Endodermal cell (in vitro differentiated cells): ENCODE measurements around the gene ETV7. TPM values are rescaled to one million over a fixed set of nuclear protein-coding genes. Genes with fewer than 3 reads are reported as not detected.

Experiments
- DNase-seq: peaks from one replicate; pipeline ENCODE4 v3.0.0-alpha.2; 2017
- H3K27ac ChIP-seq: 2 replicates; pipeline ENCODE4 v1.5.1; 2013; ENCODE audit warnings: mild to moderate bottlenecking, low read depth, low read length, moderate library complexity
- H3K27me3 ChIP-seq: 2 replicates; pipeline ENCODE4 v1.6.1; 2013; ENCODE audit warnings: mild to moderate bottlenecking, low read length, moderate library complexity; ENCODE audit not compliant: insufficient read depth, control insufficient read depth, poor library complexity, severe bottlenecking
- H3K36me3 ChIP-seq: 2 replicates; pipeline ENCODE4 v1.7.0; 2013; ENCODE audit warnings: mild to moderate bottlenecking, low read length, moderate library complexity; ENCODE audit not compliant: control insufficient read depth, insufficient read depth
- H3K4me1 ChIP-seq: one replicate; pipeline ENCODE4 v1.7.0; 2013; ENCODE audit warnings: low read length; ENCODE audit not compliant: control insufficient read depth, insufficient read depth
- H3K4me3 ChIP-seq: 2 replicates; pipeline ENCODE4 v1.5.1; 2013; ENCODE audit warnings: mild to moderate bottlenecking, low read length, moderate library complexity
- H3K9ac ChIP-seq: 2 replicates; pipeline ENCODE4 v1.6.1; 2013; ENCODE audit warnings: mild to moderate bottlenecking, low read length, moderate library complexity; ENCODE audit not compliant: poor library complexity, severe bottlenecking; ENCODE audit errors: extremely low read depth
- H3K9me3 ChIP-seq: 2 replicates; pipeline ENCODE4 v1.6.1; 2013; ENCODE audit warnings: mild to moderate bottlenecking, low read length, moderate library complexity; ENCODE audit not compliant: control insufficient read depth
- H3K27ac Mint-ChIP-seq: 2 replicates; pipeline ENCODE4 v1.8.0; 2020; ENCODE audit warnings: mixed read lengths
- H3K27me3 Mint-ChIP-seq: 2 replicates; pipeline ENCODE4 v1.8.0; 2021; ENCODE audit warnings: mild to moderate bottlenecking, mixed read lengths; ENCODE audit not compliant: insufficient read depth
- H3K36me3 Mint-ChIP-seq: 2 replicates; pipeline ENCODE4 v1.8.0; 2020; ENCODE audit warnings: low read depth, mixed read lengths
- H3K4me1 Mint-ChIP-seq: 2 replicates; pipeline ENCODE4 v1.8.0; 2020; ENCODE audit warnings: mixed read lengths
- H3K4me3 Mint-ChIP-seq: 2 replicates; pipeline ENCODE4 v1.8.0; 2020; ENCODE audit warnings: mild to moderate bottlenecking, moderate library complexity, mixed read lengths
- H3K9me3 Mint-ChIP-seq: 2 replicates; pipeline ENCODE4 v1.8.0; 2020; ENCODE audit warnings: mild to moderate bottlenecking, mixed read lengths
- CTCF ChIP-seq: fragments of 200-600 bp; sonication (generic); conservative IDR thresholded peaks from 2 replicates; pipeline ENCODE4 v1.5.0; 2021; ENCODE audit warnings: antibody characterized with exemption, mild to moderate bottlenecking
- WGBS, 2 experiments: methylation state at CpG; one replicate each; pipeline versions ENCODE4 v1.1.5 to v1.1.7; 2013; ENCODE audit warnings: missing lambda C conversion rate in 2 of 2, mixed read lengths in 1 of 2; ENCODE audit not compliant: insufficient coverage in 1 of 2, insufficient read length in 1 of 2; 5-methylcytosine and 5-hydroxymethylcytosine counted together
- total RNA-seq, 2 donors: library from RNA; stranded (reverse); fragmentation: NEBNext Ultra II Directional in 1 of 2; extraction: Animal tissue kit (Norgen Biotek cat#: 25700) in 1 of 2; gene quantifications; 2 replicates in 1 of 2; 3 replicates in 1 of 2; pipeline ENCODE4 v1.2.1, GENCODE V29; 2021

The ETV7 gene
- total RNA-seq, 2 donors from 2014 or later = 0.42 TPM

DNA sequence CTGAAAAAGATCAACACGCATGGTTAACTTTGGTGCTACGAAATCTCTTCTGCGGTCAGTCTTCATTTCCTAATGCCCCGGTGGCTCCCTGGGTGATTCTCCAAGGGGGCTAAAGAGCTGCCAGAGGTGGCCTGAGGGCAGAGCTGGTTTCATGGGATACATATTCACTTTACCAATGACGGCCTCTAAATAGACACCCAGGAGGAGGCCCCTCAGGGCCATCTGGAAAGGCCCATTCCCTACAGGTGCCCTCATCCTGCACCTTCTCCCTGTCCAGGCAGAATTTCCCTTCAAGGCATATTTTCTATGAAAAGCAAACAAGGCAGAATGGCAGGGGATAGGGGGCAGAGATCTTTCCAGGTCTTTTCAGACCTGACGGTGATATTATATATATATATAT is 63.3 kb downstream of the ETV7 start:
- Mint-ChIP-seq H3K4me1 (peaks cover 2% of the 10 kb centered on the region), H3K27ac (no peak overlapping the region), H3K4me3 (no peak overlapping the region), H3K27me3 (no peaks in the 10 kb centered on the region), H3K36me3 (no peaks in the 10 kb centered on the region), H3K9me3 (no peaks in the 10 kb centered on the region)
- H3K4me1 ChIP-seq = no peaks in the 10 kb centered on the region
- no peak overlapping the region for H3K4me3 ChIP-seq
- no peak overlapping the region for H3K9ac ChIP-seq
- 90 to 95% methylated on average over 4 to 5 of the region's 6 CpGs for WGBS, 2 experiments
- no peaks in the 10 kb centered on the region for H3K27me3 ChIP-seq
- H3K9me3 ChIP-seq = no peaks in the 10 kb centered on the region
- no peak for TF ChIP-seq CTCF
- H3K27ac ChIP-seq = no peak overlapping the region
- peak; percentile 20 for DNase-seq
- H3K36me3 ChIP-seq = no peaks in the 10 kb centered on the region

- H3K36me3 ChIP-seq = no peaks in the 10 kb centered on the region
- H3K9me3 ChIP-seq = no peaks in the 10 kb centered on the region
- no peak overlapping the region for H3K4me3 Mint-ChIP-seq
- no peaks in the 10 kb centered on the region for H3K36me3 Mint-ChIP-seq
- no peak overlapping the region for H3K27ac Mint-ChIP-seq
- no peaks in the 10 kb centered on the region for H3K4me1 ChIP-seq
- TF ChIP-seq CTCF = no peak
- WGBS, 2 experiments = 75 to 83% methylated on average over 2 to 8 of the region's 8 CpGs
- no peaks in the 10 kb centered on the region for H3K27me3 ChIP-seq
- H3K27ac ChIP-seq = no peak overlapping the region
- no peak overlapping the region for H3K4me3 ChIP-seq
- H3K4me1 Mint-ChIP-seq = peaks cover 2% of the 10 kb centered on the region
- no peak overlapping the region for H3K9ac ChIP-seq
- peak; percentile 70 for DNase-seq
- no peaks in the 10 kb centered on the region for H3K27me3 Mint-ChIP-seq
- no peaks in the 10 kb centered on the region for H3K9me3 Mint-ChIP-seq
Measured at GRCh38 chr6:36323062-36323461, 64.4 kb downstream of the ETV7 start.

DNA sequence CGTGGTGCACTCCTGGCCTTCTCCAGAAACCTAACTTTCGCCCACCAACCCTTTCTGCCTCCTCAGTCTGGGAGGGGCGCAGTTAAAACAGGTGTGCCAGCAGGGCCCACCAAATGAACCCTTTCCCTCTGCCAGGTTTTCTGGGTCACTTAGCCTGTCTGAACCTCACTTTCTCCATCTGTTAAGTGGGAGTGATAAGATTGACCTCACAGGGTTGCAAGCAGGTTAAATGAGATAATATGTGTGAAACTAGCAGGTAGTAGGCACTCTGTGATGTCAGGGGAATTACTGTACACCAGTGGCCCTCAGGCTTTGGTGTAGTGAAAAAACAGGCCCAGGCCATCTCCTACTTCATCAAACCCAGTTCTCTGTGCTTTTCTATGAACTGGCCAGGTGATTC is 64.9 kb downstream of the ETV7 start:
- Histone ChIP-seq H3K9ac (no peak overlapping the region), H3K36me3 (no peaks in the 10 kb centered on the region), H3K27me3 (no peaks in the 10 kb centered on the region), H3K4me1 (no peaks in the 10 kb centered on the region), H3K27ac (no peak overlapping the region), H3K4me3 (no peak overlapping the region), H3K9me3 (no peaks in the 10 kb centered on the region)
- H3K27ac Mint-ChIP-seq = no peak overlapping the region
- peaks cover 6% of the 10 kb centered on the region for H3K4me1 Mint-ChIP-seq
- no peak for DNase-seq
- no peaks in the 10 kb centered on the region for H3K27me3 Mint-ChIP-seq
- TF ChIP-seq CTCF = no peak
- no peaks in the 10 kb centered on the region for H3K36me3 Mint-ChIP-seq
- no peak overlapping the region for H3K4me3 Mint-ChIP-seq
- 84 to 100% methylated on average over 1 to 3 of the region's 3 CpGs for WGBS, 2 experiments
- H3K9me3 Mint-ChIP-seq = no peaks in the 10 kb centered on the region
